Forelimb muscle (tissue), 1 donor: Measurements from ENCODE around the gene ABHD12B. TPM values are rescaled to one million over a fixed set of nuclear protein-coding genes. Genes with fewer than 3 reads are reported as not detected.
"Not testable (repeated sequence)": the region's sequence is repeated elsewhere in the genome, so short reads cannot be mapped to it uniquely, and the experiment has no call there.

Source experiments
- DNase-seq: peaks from one replicate; pipeline ENCODE4 v3.0.0-alpha.2; 2013; ENCODE audit warnings: low read depth
- polyA plus RNA-seq: library from polyadenylated mRNA; unstranded; fragments of 120-200 nt; gene quantifications from one replicate; pipeline ENCODE4 v1.2.1, GENCODE V29; 2013; ENCODE audit not compliant: insufficient read length

Gene ABHD12B
- polyA plus RNA-seq, 1 donor: 1.1 TPM

- no peak for DNase-seq
Observed at GRCh38 chr14:50935126-50936015, 63.5 kb downstream of the ABHD12B start.

- DNase-seq: no peak
Observed at GRCh38 chr14:50936016-50936340, 64.1 kb downstream of the ABHD12B start.

- DNase-seq: no peak
Observed at GRCh38 chr14:50936882-50937281, 65.0 kb downstream of the ABHD12B start.

- DNase-seq: no peak
Observed at GRCh38 chr14:50937325-50937724, 65.5 kb downstream of the ABHD12B start.

GRCh38 chr14:50937800-50938199 is 65.9 kb downstream of the ABHD12B start:
- no peak for DNase-seq

- DNase-seq: no peak
Observed at GRCh38 chr14:50941151-50941550, 69.3 kb downstream of the ABHD12B start.

- not testable (repeated sequence) for DNase-seq
Observed at GRCh38 chr14:50941638-50942037, 69.8 kb downstream of the ABHD12B start.

- DNase-seq: no peak
Observed at GRCh38 chr14:50943261-50943942, 71.5 kb downstream of the ABHD12B start.

- DNase-seq: no peak
Observed at GRCh38 chr14:50943943-50944646, 72.2 kb downstream of the ABHD12B start, which contains the start of gene PYGL. PYGL (minus strand) TSS chr14:50944483; CDS start chr14:50944403, 80 bp downstream.

GRCh38 chr14:50944647-50945413 is 73.0 kb downstream of the ABHD12B start:
- no peak for DNase-seq

- DNase-seq: no peak
Observed at GRCh38 chr14:50946234-50946935, 74.5 kb downstream of the ABHD12B start.

- DNase-seq: no peak
Observed at GRCh38 chr14:50947446-50947845, 75.6 kb downstream of the ABHD12B start.

GRCh38 chr14:50948205-50948604 is 76.4 kb downstream of the ABHD12B start:
- DNase-seq: no peak

GRCh38 chr14:50951032-50951431 is 79.2 kb downstream of the ABHD12B start:
- DNase-seq: no peak

- no peak for DNase-seq
Observed at GRCh38 chr14:50953502-50953901, 81.6 kb downstream of the ABHD12B start.

Other genes with a start within 250 kb of the ABHD12B start
- gene SAV1, start 203.7 kb upstream of the ABHD12B start, polyA plus RNA-seq: 20.9 TPM
- gene NIN, start 40.9 kb upstream of the ABHD12B start, polyA plus RNA-seq: 40.2 TPM
- 36.2 TPM for gene PYGL, start 72.4 kb downstream of the ABHD12B start, polyA plus RNA-seq
- 1.6 TPM for gene TRIM9, start 223.1 kb downstream of the ABHD12B start, polyA plus RNA-seq